GM21367 (cell line): Measurements from ENCODE around the gene SLC25A12.
"Not testable (repeated sequence)": the region's sequence is repeated elsewhere in the genome, so short reads cannot be mapped to it uniquely, and the experiment has no call there.

Experiments
- ATAC-seq: cut with Tn5 transposase; IDR thresholded peaks from one replicate; pipeline ENCODE4 v1.9.1; 2021; ENCODE audit not compliant: unreplicated experiment

Gene SLC25A12

DNA sequence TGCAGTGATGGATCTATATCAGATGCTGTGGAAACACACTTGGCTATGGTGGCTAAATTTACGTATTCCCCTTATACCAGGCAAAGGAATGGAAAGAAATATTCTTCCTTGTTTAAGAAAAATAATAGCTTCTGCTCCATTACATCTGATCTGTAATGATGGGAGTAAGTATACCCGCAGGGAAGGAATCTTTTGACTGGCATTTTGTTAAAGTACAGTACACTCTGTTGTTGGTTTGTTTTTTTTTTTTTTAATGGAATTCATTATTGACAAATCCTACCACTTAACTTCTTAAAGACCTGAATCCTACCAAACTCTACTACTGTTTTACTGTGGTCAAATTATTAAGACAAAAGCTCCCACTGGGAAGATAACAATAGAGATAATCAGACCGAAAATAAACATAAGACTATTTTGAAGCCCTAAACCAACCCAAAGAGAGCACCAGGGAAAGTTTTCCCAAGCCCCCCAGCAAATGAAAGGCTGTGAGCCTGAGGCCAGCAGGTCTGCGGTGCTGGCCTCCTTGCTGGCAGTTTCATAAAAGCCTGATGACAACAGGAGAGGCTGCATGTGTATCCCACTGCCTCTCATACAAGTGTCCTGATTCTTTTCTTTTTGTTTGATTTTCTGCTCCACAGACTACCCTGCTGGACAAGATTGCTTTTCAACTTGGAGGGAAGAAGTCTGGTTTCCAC is 101.0 kb downstream of the SLC25A12 start:
- ATAC-seq: no peak

DNA sequence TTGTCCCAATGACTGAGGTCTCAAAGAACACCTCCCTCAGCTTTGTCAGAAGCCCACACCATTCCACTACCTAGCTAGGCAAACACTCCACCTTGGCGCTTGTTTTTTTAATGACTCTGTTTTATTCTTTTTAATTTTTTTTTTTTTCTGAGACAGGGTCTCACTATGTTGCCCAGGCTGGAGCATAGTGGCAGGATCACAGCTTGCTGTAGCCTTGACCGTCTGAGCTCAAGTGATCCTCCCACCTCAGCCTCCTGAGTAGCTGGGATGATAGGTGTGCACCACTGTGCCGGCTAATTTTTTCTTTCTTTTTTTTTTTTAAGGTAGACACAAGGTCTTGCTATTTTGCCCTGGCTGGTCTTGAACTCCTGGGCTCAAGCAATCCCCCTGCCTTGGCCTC is 101.9 kb downstream of the SLC25A12 start:
- ATAC-seq: no peak

DNA sequence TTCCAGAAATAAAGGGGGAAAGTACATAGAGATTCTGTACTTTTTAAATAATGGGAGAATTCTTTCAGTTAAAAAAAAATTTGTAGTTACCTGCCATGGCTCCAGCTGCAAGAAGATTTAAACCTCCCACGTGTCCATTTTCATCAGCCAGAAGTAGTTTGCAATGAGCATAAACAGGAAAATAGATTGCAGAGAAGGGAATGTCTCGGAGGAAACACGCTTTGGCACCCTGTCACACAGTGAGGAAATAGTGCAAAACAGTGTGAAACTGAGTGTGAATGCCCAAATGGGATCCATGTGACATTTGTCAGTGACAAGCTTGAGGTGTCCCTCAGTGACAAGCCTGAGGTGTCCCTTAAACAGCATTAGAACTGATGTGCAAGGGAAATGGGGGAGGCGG is 102.7 kb downstream of the SLC25A12 start:
- ATAC-seq: no peak

DNA sequence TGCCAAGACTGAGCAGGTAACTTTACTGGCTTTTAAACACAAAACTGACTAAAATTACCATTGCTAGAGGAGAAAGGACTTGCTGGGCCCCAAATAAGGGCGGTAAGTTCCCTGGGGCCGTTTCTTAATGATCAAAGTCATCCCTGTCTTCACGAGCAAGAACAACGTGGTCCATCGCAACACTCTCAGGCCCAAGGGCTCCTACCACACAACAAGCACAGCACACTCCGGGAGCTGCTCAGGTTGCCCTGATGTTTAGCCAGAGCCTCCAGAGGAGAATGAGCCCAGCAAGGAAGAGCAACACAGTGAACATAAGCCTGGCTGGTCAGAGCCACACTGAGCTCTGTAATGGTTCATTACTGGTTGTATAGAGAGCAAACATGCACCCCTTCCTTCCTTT is 104.1 kb downstream of the SLC25A12 start:
- ATAC-seq: no peak

DNA sequence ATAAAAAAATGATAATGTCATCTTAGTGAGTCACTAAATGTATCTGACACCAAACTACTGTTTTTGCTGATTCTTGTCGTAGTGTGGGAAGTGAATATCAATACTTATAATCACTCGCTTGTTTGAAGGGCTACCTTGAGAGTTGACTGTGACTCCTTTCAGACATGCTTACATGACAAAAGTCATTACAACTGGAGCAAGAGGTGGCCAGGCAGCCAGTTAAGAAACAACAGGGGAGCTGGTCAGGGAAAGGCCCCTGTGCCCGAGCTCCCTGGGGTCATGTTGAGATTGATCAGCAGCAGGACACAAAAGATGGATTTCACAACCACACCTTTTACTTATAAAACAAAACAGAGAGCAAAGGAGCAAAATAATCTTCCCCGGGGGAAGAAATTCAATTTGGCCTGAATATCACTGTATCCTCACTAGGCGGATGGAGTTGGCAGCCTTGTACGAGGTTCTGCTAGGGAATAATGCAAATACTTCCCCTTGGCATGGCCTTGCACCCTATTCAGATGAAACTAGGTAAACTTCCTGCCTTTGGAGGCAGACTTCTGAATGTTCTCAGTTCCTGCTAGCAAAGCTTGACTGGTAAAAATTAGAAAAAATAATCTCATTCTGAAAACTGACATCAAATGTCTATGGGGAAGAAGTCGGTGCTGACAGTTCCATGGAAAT is 105.6 kb downstream of the SLC25A12 start:
- ATAC-seq: no peak

DNA sequence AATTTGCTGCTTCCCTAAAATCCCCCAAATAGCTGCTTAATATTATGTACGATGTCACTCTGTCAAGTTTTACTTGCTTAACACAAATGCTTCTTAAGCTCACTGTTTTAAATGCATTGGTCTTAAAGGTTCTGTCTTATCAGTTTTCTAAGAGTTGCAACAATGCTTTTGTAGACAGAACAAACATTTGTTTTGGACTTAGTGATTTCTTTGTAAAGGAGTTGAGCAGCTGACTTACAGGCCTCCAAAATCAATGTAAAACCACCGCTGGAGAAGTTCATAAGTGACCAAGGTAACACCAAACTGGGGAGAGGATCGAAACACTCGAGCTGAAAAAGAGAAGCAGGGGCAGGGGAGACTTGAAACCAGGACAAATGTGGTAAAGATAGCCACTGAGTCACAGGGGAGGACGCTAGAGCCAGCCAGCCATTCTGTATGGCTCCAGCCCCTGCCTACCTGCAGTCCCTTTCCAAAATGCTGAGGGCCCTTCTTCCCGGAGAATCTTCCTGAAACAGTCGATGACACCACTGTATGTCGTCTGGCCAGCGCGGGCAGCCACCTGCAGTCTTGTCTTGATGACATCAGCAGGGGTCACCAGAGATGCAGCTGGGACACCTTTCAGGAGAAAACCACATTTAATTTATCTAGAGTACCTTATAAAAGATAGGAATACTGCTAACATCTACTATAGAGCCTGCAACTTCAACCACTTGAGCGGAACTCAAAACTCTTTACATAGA is 106.5 kb downstream of the SLC25A12 start:
- ATAC-seq: no peak

DNA sequence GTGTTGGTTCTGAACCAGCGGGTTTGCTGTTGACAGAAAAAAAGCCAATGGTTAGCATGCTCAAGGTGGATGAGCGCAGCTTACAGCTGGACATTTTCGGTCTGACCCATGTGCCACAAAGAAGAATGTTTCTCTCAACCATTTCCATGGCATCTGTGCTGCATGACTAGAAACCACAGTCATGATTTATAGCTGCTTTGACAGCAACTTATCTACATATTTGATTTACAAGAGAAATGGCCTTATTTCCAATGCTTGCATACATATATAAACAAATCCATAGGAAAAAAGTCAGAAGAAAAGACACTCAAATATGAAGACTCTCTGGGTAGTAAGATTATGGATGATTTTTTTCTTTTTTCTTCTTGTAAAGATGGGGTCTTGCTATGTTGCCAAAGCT is 108.6 kb downstream of the SLC25A12 start:
- ATAC-seq: no peak

DNA sequence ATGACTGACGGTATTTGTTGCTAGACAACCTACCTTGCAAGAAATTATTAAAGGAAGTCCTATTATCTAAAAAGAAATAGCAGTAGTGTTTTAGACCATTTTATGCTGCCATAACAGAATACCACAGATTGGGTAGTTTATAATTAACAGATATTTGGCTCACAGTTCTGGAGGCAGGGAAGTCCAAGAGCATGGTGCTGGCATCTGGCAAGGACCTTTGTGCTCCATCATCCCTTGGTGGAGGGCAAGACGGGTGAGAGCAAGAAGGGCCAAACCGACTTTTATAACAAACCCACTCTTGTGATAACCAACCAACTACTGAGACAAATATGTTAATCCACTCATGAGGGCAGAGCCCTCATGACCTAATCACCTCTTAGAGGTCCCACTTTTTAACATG is 115.5 kb downstream of the SLC25A12 start:
- no peak for ATAC-seq

DNA sequence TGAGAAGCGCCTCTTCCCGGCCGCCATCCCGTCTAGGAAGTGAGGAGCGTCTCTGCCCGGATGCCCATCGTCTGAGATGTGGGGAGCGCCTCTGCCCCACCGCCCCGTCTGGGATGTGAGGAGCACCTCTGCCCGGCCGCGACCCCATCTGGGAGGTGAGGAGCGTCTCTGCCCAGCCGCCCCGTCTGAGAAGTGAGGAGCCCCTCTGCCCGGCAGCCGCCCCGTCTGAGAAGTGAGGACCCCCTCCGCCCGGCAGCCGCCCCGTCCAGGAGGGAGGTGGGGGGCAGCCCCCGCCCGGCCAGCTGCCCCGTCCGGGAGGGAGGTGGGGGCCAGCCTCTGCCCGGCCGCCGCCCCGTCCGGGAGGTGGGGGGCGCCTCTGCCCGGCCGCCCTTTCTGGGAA is 119.5 kb downstream of the SLC25A12 start:
- ATAC-seq: not testable (repeated sequence)

DNA sequence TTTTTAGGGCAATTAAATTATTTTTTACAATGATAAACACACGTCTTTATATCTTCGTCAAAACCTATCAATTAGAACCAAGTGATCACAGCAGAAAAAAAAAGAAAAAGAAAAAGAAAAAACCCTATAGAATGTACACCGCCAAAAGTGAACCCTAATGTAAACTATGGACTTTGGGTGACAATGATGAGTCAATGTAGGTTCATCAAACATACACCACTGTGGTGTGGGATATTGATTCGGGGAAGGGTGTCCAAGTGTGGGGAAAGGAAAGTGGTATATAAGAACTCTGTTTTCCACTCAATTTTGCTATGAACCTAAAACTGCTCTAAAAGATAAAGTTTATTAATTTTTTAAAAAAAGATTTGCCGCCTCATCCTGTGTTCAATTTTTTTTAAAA is 121.7 kb downstream of the SLC25A12 start:
- ATAC-seq: no peak

DNA sequence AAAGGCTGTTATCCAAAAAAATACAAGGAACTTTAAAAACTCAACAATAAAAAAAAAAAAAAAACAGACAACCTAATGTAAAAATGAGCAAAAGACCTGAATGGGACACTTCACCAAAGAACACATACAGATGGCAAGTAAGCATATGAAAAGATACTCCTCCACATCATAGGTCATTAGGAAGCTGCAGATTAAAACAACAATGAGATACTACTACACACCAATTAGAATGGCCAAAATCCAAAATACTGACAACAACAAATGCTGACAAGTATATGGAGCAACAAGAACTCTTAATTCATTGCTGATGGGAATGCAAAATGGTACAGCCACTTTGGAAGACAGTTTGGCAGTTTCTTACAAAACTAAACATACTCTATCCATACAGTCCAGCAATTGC is 122.6 kb downstream of the SLC25A12 start:
- ATAC-seq: no peak

DNA sequence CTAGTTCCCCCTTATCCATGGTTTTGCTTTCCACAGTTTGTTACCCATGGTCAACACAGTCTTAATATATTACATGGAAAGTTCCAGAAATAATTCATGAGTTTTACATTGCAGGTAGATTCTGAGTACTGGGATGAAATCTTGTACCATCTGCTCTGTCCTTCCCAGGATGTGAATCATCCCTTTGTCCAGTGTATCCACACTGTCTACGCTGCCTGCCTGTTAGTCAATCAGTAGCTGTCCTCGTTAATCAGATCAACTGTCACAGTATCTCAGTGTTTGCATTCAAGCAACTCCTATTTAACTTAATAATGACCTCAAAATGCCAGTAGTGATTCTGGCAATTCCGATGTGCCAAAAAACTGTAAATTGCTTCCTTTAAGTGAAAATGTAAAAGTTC is 130.4 kb downstream of the SLC25A12 start:
- ATAC-seq: no peak

DNA sequence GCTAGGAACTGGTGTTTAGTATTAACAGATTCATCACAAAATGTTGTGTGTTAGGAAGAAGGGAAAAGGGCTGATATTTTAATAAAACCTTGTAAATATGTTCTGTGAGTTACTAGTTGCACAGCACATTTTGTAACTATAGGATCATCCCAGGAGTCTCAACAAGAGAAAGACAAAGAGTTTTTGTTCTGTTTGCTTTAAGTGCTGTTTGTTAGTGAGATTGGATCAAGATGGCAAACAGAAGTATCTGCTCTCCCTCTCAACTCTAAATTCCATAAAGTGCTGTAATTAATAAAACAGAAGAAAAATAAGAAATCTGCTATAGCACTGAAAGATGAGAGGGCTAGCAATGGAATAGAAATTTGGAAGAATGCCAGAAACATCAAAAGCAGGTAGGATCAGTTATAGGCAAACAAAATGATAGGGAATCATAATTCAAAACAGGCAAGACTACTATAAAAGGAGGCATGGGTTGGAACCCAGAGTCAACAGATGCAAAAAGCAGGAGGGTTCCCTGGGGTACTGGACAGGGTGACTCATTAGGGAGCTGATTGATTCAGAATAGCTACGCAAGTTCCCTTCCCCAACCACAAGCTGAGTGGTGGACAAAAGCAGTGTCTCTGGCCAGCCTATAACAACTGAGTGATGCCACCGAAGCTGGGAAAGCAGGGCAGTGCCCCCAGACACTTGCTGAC is 131.0 kb downstream of the SLC25A12 start:
- ATAC-seq: no peak

DNA sequence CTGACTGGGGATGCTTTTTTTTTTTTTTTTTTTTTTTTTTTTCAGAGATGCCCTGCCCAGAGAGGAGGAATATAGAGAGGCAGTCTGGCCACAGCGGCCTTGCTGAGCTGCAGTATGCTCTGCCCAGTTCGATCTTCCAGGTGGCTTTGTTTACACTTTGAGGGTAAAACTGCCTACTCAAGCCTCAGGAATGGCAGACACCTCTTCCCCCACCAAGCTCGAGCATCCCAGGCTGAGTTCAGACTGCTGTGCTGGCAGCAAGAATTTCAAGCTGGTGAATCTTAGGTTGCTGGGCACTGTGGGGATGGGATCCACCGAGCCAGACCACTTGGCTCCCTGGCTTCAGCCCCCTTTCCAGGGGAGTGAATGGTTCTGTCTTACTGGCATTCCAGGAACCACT is 132.9 kb downstream of the SLC25A12 start:
- not testable (repeated sequence) for ATAC-seq

DNA sequence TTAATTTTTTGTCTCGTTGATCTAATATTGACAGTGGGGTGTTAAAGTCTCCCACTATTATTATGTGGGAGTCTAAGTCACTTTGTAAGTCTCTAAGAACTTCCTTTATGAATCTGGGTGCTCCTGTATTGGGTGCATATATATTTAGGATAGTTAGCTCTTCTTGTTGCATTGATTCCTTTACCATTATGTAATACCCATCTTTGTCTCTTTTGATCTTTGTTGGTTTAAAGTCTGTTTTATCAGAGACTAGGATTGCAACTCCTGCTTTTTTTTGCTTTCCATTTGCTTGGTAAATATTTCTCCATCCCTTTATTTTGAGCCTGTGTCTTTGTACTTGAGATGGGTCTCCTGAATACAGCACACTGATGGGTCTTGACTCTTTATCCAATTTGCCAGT is 135.3 kb downstream of the SLC25A12 start:
- not testable (repeated sequence) for ATAC-seq

DNA sequence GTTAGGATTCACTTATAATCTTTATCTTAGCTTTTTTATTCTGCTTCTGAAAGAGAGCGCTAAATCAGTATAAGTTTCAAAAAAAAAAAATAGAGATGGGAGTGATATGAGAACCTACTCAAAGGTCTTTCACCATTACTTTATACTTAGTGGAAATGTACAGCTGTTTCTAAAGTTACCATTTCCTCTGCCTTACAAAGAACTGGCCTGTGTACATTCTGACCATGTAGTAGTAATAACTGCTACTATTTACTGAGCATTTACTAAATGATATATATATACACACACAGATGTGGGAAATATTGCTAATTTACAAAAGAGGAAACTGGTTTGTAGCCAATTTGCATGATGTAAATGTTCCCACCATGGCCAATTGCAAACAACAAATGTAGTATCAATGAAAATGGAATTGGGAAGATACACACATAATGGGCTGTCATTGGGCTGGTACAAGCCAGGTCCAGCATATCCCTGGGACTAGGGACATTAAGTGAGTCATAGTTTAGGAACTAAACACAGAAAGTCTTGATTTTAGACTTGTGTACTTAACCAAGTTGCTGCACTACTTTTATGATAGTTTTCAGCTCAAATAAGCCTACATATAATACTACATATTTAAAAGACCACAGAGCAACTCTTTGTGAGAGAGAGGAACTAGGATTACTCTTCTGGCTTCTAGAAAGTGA is 139.6 kb downstream of the SLC25A12 start:
- ATAC-seq: no peak

DNA sequence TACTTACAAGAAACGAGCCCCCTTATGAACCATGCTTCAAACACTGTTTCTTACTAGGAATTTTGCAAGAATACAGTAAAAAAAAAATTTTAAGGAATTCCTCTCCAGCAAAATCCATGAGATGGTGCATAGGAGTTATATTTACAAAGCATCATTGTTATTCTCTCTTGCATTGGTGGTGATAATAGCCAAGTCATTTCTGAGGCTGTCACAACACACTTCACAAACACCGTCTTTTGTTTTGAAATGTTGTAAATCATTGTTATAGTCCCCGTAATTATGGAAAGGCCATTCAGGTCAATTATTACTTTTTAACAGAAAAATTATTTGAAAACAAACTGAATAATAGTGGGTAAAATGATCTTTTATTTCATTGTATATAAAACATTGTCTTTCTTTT is 146.7 kb downstream of the SLC25A12 start:
- no peak for ATAC-seq

DNA sequence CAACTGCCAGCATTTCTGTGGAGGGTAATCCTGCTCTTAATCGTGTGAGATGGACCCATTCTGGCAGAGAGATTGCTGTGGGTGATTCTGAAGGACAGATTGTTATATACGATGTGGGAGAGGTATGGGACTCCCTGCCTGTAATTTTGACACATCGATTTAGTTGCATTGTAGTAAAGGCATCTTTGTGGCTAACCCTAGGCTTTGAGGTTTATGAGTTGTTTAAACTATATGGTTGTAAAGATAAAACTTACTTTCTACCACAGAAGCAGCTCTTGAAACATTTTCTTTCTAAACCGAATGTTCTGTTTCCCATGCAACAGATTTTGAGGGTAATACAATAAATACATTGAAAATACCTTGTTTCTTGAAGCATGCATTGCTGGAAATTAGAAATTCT is 148.2 kb downstream of the SLC25A12 start:
- no peak for ATAC-seq

DNA sequence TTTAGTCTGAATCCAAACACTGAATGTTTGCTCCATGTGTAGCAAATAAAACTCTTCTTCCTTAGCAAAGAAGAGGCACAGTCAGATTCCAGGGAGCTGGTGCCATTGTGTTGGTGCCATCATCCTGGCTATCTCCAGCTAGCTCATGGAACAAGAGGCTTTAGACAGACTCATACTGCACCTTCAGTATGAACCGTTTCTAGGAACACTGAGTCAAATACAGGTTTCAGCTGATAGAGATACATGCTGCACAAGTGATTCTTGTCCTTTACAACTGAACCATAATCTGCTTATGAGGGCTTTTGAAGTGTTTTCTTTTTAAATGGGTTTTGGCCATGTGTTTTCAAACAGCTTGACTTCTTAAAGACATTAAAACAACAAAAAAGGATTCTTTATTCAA is 148.9 kb downstream of the SLC25A12 start:
- no peak for ATAC-seq

DNA sequence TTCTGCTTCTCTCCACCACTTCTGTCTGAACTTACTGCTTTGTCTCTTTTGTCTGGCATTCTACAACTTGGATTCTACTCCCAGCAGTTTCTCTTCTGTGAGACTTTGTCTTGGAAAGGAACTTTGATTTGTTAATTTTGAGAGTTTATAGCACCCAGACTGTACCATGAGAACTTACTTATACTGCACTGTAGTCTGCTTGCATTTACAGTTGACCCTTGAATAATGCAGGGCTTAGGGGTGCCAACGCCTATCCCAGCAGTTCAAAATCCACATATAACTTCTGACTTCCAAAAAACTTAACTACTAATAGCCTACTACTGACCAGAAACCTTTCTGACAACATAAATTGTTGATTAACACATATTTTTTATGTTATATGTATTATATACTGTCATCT is 151.3 kb downstream of the SLC25A12 start:
- ATAC-seq: no peak

DNA sequence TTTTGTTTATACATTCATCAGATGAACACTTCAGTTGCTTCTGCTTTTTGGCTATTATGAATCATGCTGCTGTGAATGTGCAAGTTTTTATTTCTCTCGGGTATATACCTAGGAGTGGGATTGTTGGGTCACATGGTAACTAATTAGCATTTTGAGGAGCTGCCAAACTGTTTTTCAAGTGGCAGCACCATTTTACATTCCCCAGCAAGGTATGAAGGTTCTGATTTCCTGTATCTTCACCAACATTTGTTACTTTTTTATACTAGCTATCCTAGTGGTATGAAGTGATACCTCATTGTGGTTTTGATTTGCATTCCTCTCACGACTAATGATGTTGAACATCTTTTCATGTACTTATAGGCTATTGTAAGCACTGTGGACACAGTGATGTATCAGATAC is 152.9 kb downstream of the SLC25A12 start:
- ATAC-seq: no peak
